ENCODE measurements around the gene C11orf21.

DNA sequence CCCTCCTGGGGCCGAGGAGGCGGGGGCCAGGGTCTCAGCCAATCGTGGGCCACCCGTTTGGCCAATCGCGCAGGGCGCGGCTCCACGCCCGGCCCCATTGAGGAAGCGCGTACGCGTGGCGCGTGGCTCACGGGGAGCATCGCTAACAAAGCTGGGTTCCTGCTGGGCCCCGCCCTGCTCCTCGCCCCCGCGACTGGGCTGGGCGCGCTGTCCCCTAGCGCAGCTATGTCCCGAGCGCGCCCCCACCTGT lies 30.7 kb downstream of the C11orf21 start:
- TF ChIP-seq POLR2A (IDR thresholded peaks at IDR 0.05) = no peak
- TF ChIP-seq, protein P1, sequence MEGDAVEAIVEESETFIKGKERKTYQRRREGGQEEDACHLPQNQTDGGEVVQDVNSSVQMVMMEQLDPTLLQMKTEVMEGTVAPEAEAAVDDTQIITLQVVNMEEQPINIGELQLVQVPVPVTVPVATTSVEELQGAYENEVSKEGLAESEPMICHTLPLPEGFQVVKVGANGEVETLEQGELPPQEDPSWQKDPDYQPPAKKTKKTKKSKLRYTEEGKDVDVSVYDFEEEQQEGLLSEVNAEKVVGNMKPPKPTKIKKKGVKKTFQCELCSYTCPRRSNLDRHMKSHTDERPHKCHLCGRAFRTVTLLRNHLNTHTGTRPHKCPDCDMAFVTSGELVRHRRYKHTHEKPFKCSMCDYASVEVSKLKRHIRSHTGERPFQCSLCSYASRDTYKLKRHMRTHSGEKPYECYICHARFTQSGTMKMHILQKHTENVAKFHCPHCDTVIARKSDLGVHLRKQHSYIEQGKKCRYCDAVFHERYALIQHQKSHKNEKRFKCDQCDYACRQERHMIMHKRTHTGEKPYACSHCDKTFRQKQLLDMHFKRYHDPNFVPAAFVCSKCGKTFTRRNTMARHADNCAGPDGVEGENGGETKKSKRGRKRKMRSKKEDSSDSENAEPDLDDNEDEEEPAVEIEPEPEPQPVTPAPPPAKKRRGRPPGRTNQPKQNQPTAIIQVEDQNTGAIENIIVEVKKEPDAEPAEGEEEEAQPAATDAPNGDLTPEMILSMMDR (IDR thresholded peaks at IDR 0.05) = no peak
- TF ChIP-seq EP300 (IDR thresholded peaks at IDR 0.05) = no peak

Data from ovary (tissue), 3 donors.